GM08714 (cell line): Measurements from ENCODE around the gene CENPS.

ENCODE experiments used
- H3K4me3 ChIP-seq: fragments of 200-500 bp; sonication (Bioruptor generic); 2 replicates; pipeline ENCODE4 v1.5.1; 2014; ENCODE audit warnings: mild to moderate bottlenecking, low read length, inconsistent platforms
- ZNF274 ChIP-seq: IDR thresholded peaks from 2 replicates; pipeline ENCODE4 v1.6.1; 2012; ENCODE audit warnings: mild to moderate bottlenecking, low read depth, low read length

Gene CENPS

GRCh38 chr1:10479296-10479695 lies 49.1 kb downstream of the CENPS start:
- no peak overlapping the region for H3K4me3 ChIP-seq

GRCh38 chr1:10480614-10481013 lies 50.4 kb downstream of the CENPS start:
- no peak for TF ChIP-seq ZNF274
- H3K4me3 ChIP-seq: no peak overlapping the region

More at GRCh38 chr1:10479296-10479695, 49.1 kb downstream of the CENPS start:
- TF ChIP-seq ZNF274: no peak

GRCh38 chr1:10484521-10484920 lies 54.3 kb downstream of the CENPS start:
- H3K4me3 ChIP-seq: no peak overlapping the region
- no peak for TF ChIP-seq ZNF274

GRCh38 chr1:10489291-10490055 lies 59.2 kb downstream of the CENPS start:
- no peak for TF ChIP-seq ZNF274
- no peak overlapping the region for H3K4me3 ChIP-seq

- H3K4me3 ChIP-seq: no peak overlapping the region
- TF ChIP-seq ZNF274: no peak
These were observed 60.2 kb downstream of the CENPS start for GRCh38 chr1:10490286-10490970.
